PC-9 (cell line): Measurements from ENCODE around the gene ADTRP. TPM values are rescaled to one million over a fixed set of nuclear protein-coding genes. Genes with fewer than 3 reads are reported as not detected.

Experiments used
- BruUV-seq: library from RNA; stranded (reverse); fragments of 400-500 nt; replicated peaks from 2 replicates; lab custom pipeline; 2021; lab: Mats Ljungman, UMichigan
- CTCF ChIA-PET: fragments of 300-600 bp; sonication (Branson Sonifier 250); formaldehyde crosslinking; loops from one replicate; lab custom pipeline; 2022; ENCODE audit warnings: antibody characterized with exemption; lab: Charles Lee
- POLR2A ChIA-PET: fragments of 300-600 bp; sonication (Branson Sonifier 250); formaldehyde crosslinking; loops from one replicate; lab custom pipeline; 2022; ENCODE audit warnings: antibody characterized with exemption; ENCODE audit not compliant: unreplicated experiment; lab: Charles Lee
- DNase-seq, 2 experiments: peaks; one replicate each; pipeline versions ENCODE4 v3.0.0 to v3.0.0-alpha.2; 2015 to 2022; ENCODE audit warnings: mixed read lengths in 1 of 2
- H2AFZ ChIP-seq: fragments of 200-600 bp; sonication (generic); 2 replicates; pipeline ENCODE4 v1.8.1; 2017; ENCODE audit warnings: antibody characterized with exemption
- H3F3A ChIP-seq: fragments of 200-600 bp; sonication (generic); 2 replicates; pipeline ENCODE4 v1.8.1; 2017; ENCODE audit warnings: antibody characterized with exemption, mild to moderate bottlenecking, low read depth; ENCODE audit not compliant: insufficient read depth
- H3K27ac ChIP-seq: fragments of 200-600 bp; sonication (generic); 2 replicates; pipeline ENCODE4 v1.6.1; 2016; ENCODE audit warnings: mixed run types
- H3K27me3 ChIP-seq: fragments of 200-600 bp; sonication (generic); 2 replicates; pipeline ENCODE4 v1.6.1; 2016; ENCODE audit warnings: low read depth, mixed run types; ENCODE audit not compliant: insufficient read depth
- H3K36me3 ChIP-seq: fragments of 200-600 bp; sonication (generic); 2 replicates; pipeline ENCODE4 v1.6.1; 2016; ENCODE audit warnings: low read depth, mixed run types
- H3K4me1 ChIP-seq: fragments of 200-600 bp; sonication (generic); replicated peaks from 2 replicates; pipeline ENCODE4 v1.6.1; 2016; ENCODE audit warnings: mixed run types; ENCODE audit not compliant: insufficient read depth
- H3K4me2 ChIP-seq: fragments of 200-600 bp; sonication (generic); 2 replicates; pipeline ENCODE4 v1.6.1; 2017; ENCODE audit warnings: mixed run types
- H3K4me3 ChIP-seq: fragments of 200-600 bp; sonication (generic); 2 replicates; pipeline ENCODE4 v1.6.1; 2016; ENCODE audit warnings: mixed run types
- H3K79me2 ChIP-seq: fragments of 200-600 bp; sonication (generic); 2 replicates; pipeline ENCODE4 v1.6.1; 2017; ENCODE audit warnings: low read depth, mixed run types
- H3K9me2 ChIP-seq: fragments of 200-600 bp; sonication (generic); 2 replicates; pipeline ENCODE4 v1.8.1; 2017; ENCODE audit warnings: mild to moderate bottlenecking; ENCODE audit not compliant: insufficient read depth
- H3K9me3 ChIP-seq: fragments of 200-600 bp; sonication (generic); 2 replicates; pipeline ENCODE4 v1.8.1; 2016; ENCODE audit warnings: low read depth; ENCODE audit not compliant: insufficient read depth
- H4K20me1 ChIP-seq: fragments of 200-600 bp; sonication (generic); 2 replicates; pipeline ENCODE4 v1.8.1; 2017; ENCODE audit not compliant: insufficient read depth
- CTCF ChIP-seq: fragments of 200-600 bp; sonication (generic); conservative IDR thresholded peaks from 2 replicates; pipeline ENCODE4 v1.6.1; 2017; ENCODE audit warnings: mixed run types, antibody characterized with exemption, mild to moderate bottlenecking, moderate library complexity
- EZH2 ChIP-seq: fragments of 200-600 bp; sonication (generic); IDR thresholded peaks from 2 replicates; pipeline ENCODE4 v1.8.0; 2017; ENCODE audit warnings: antibody characterized with exemption, low read depth
- intact Hi-C: fragments of 100-400 bp; cut with micrococcal nuclease; formaldehyde crosslinking; loops from one replicate; pipeline ENCODE4 v1.10.0; 2022; ENCODE audit not compliant: unreplicated experiment
- total RNA-seq: library from RNA; stranded (reverse); gene quantifications from 2 replicates; pipeline ENCODE4 v1.2.3, GENCODE V29; 2021

Gene ADTRP
- total RNA-seq, 1 experiment from 2014 or later = 4.1 TPM

DNA sequence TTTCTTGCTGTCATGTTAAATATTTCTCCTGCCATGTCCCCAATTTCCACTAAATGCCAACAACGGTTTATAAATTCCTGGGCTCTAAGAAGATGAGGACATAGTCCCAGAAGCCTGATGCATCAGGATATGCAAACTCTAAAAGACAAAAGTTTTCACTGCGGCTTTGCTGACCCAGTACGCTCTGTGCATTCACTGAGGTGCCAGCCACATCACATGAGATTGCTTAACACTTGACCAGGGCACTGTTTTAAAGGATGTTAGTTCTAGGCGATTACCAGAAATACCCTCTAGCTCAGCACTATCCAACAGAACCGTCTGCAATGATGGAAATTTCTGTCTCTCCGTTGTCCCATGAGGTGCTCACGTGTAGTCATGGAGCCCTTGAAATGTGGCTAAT lies 19.9 kb upstream of the ADTRP start:
- CTCF ChIA-PET = no interaction called here
- no peaks in the 10 kb centered on the region for H3K79me2 ChIP-seq
- POLR2A ChIA-PET = interaction anchor here (0.6 kb wide), 1 partner anchor 23 kb away, joined by 3 read pairs; no protein-coding TSS in a partner anchor

GRCh38 chr6:11798096-11798495 lies 19.5 kb upstream of the ADTRP start:
- no TSS peak for BruUV-seq
- H3K79me2 ChIP-seq = no peaks in the 10 kb centered on the region

More for the DNA sequence above, 19.9 kb upstream of the ADTRP start:
- BruUV-seq = no TSS peak
- no peak overlapping the region for H3K27ac ChIP-seq
- TF ChIP-seq EZH2 = no peak
- TF ChIP-seq CTCF = no peak
- no peak for DNase-seq
- no peaks in the 10 kb centered on the region for H4K20me1 ChIP-seq
- H3K27me3 ChIP-seq = no peaks in the 10 kb centered on the region
- H3K4me1 ChIP-seq = peaks cover 11% of the 10 kb centered on the region
- H3K36me3 ChIP-seq = no peaks in the 10 kb centered on the region
- no peak overlapping the region for H3K4me2 ChIP-seq
- no peaks in the 10 kb centered on the region for H3K9me2 ChIP-seq
- H3F3A ChIP-seq = no peaks in the 10 kb centered on the region
- H2AFZ ChIP-seq = no peak overlapping the region
- intact Hi-C loops = no loop called here
- no peak overlapping the region for H3K4me3 ChIP-seq
- H3K9me3 ChIP-seq = no peaks in the 10 kb centered on the region

DNA sequence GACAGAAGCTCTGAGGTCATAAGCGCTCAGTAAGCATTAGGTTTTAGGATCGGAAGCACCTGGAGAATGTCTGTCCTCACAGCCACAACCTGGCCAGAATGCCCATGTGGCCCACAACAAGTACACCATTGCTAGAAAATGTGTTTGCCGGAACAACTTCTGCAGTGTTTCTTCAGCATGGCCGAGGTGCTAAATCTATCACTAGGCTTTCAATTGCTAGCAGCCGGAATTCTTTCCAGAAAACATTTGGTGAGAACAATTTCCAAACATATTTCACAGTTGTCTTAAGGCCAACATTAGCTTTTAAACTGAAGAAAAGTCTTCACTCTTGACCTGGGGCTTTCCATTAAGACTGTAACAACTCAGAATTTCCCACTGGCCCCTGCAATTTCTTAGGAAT lies 18.2 kb upstream of the ADTRP start:
- Histone ChIP-seq H3K36me3 (no peaks in the 10 kb centered on the region), H3K27me3 (no peaks in the 10 kb centered on the region), H3K9me3 (no peaks in the 10 kb centered on the region), H3F3A (no peaks in the 10 kb centered on the region), H3K79me2 (no peaks in the 10 kb centered on the region), H3K4me3 (no peak overlapping the region), H3K27ac (no peak overlapping the region), H3K4me1 (no peaks in the 10 kb centered on the region), H3K4me2 (no peak overlapping the region), H2AFZ (no peak overlapping the region), H4K20me1 (no peaks in the 10 kb centered on the region), H3K9me2 (no peaks in the 10 kb centered on the region)
- intact Hi-C loops = no loop called here
- no TSS peak for BruUV-seq
- ChIA-PET CTCF (interaction anchor here (0.7 kb wide), 1 partner anchor 95 kb away, joined by 3 read pairs; no protein-coding TSS in a partner anchor), POLR2A (no interaction called here)
- TF ChIP-seq CTCF = no peak
- no peak for DNase-seq

More at GRCh38 chr6:11798096-11798495, 19.5 kb upstream of the ADTRP start:
- ChIA-PET CTCF (no interaction called here), POLR2A (no interaction called here)
- Histone ChIP-seq H3K27ac (no peak overlapping the region), H4K20me1 (no peaks in the 10 kb centered on the region), H3K4me1 (peaks cover 6% of the 10 kb centered on the region), H3K4me3 (no peak overlapping the region), H3K36me3 (no peaks in the 10 kb centered on the region), H2AFZ (no peak overlapping the region), H3K27me3 (no peaks in the 10 kb centered on the region), H3F3A (no peaks in the 10 kb centered on the region), H3K4me2 (no peak overlapping the region), H3K9me2 (no peaks in the 10 kb centered on the region), H3K9me3 (no peaks in the 10 kb centered on the region)
- TF ChIP-seq EZH2 = no peak
- TF ChIP-seq CTCF = no peak
- intact Hi-C loops = no loop called here
- no peak for DNase-seq
